Type B pancreatic cell (in vitro differentiated cells): ENCODE measurements around the gene DOCK3. TPM values are rescaled to one million over a fixed set of nuclear protein-coding genes. Genes with fewer than 3 reads are reported as not detected.

Experiments
- DNase-seq: peaks from one replicate; pipeline ENCODE4 v3.0.0; 2021; ENCODE audit warnings: mixed read lengths; ENCODE audit not compliant: unreplicated experiment; ENCODE audit errors: extremely low spot score
- H3K27ac Mint-ChIP-seq: 2 replicates; pipeline ENCODE4 v1.8.0; 2021; ENCODE audit warnings: mild to moderate bottlenecking, mixed read lengths
- H3K27me3 Mint-ChIP-seq: 2 replicates; pipeline ENCODE4 v1.8.0; 2021; ENCODE audit warnings: mixed read lengths
- H3K36me3 Mint-ChIP-seq: 2 replicates; pipeline ENCODE4 v1.8.0; 2021; ENCODE audit warnings: mixed read lengths
- H3K4me1 Mint-ChIP-seq: one replicate; pipeline ENCODE4 v1.8.0; 2021; ENCODE audit warnings: mixed read lengths; ENCODE audit not compliant: unreplicated experiment
- H3K4me3 Mint-ChIP-seq: 2 replicates; pipeline ENCODE4 v1.8.0; 2021; ENCODE audit warnings: mild to moderate bottlenecking, mixed read lengths
- H3K9me3 Mint-ChIP-seq: 2 replicates; pipeline ENCODE4 v1.8.0; 2021; ENCODE audit warnings: mixed read lengths
- long read RNA-seq: library from polyadenylated mRNA; unstranded; transcript quantifications from one replicate; pipeline ENCODE4 v2.0.0, GENCODE V29; 2020
- total RNA-seq: library from RNA; stranded (reverse); gene quantifications from 2 replicates; pipeline ENCODE4 v1.2.1, GENCODE V29; 2021; ENCODE audit warnings: low replicate concordance
- TF ChIP-seq, protein P1 (sequence below): fragments of 200-600 bp; sonication (generic); conservative IDR thresholded peaks from 2 replicates; pipeline ENCODE4 v1.5.0; 2021; ENCODE audit warnings: antibody characterized with exemption, mild to moderate bottlenecking

Gene DOCK3, protein sequence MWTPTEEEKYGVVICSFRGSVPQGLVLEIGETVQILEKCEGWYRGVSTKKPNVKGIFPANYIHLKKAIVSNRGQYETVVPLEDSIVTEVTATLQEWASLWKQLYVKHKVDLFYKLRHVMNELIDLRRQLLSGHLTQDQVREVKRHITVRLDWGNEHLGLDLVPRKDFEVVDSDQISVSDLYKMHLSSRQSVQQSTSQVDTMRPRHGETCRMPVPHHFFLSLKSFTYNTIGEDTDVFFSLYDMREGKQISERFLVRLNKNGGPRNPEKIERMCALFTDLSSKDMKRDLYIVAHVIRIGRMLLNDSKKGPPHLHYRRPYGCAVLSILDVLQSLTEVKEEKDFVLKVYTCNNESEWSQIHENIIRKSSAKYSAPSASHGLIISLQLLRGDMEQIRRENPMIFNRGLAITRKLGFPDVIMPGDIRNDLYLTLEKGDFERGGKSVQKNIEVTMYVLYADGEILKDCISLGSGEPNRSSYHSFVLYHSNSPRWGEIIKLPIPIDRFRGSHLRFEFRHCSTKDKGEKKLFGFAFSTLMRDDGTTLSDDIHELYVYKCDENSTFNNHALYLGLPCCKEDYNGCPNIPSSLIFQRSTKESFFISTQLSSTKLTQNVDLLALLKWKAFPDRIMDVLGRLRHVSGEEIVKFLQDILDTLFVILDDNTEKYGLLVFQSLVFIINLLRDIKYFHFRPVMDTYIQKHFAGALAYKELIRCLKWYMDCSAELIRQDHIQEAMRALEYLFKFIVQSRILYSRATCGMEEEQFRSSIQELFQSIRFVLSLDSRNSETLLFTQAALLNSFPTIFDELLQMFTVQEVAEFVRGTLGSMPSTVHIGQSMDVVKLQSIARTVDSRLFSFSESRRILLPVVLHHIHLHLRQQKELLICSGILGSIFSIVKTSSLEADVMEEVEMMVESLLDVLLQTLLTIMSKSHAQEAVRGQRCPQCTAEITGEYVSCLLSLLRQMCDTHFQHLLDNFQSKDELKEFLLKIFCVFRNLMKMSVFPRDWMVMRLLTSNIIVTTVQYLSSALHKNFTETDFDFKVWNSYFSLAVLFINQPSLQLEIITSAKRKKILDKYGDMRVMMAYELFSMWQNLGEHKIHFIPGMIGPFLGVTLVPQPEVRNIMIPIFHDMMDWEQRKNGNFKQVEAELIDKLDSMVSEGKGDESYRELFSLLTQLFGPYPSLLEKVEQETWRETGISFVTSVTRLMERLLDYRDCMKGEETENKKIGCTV (N-terminal part only)
- 5.9 and 15.4 TPM in 2 replicates for total RNA-seq
- long read RNA-seq, partial matches to known transcripts = 0 of 14 reads
- long read RNA-seq, other reads (novel, unspliced or antisense) = 14 of 14 reads

DNA sequence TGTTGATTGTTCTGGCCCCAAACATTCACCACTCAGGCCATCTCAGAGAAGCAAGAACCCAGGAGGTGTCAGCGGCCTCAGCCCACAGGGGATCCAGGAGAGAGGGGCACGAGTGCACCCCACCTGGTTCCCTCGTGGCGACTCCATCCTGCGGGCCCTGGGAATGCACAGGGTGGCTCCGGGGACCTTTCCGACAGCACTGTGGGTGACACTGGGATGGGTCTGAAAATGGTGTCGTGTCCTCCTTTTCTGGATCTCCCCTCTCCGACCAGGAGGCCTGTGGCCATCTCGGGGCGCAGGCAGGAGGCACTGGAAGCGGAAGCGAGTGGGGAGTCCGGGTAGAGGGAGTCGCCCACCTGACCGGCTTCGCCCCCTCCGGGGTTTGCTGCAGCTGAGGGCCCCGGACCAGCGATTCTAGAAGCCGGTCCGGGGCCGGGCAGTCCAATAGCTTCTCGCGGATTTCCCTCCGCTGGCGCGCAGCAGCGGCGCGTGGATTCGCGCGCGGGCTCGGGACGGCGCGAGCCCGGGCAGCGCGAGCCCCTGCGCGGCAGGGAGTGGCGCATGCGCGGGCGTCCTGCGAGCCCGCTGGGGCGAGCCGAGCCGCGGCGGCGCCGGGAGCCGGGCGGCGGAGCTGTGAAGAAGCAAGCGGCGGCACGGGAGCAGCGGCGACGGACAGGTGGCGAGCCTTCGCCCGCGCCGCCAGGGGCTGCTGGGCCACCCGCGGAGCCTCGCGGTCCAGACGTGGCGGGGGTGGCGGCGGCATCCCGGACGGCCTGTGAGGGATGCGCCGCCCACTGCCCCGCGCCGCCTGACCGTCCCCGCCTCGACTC, at the start of gene DOCK3:
TSS of gene DOCK3 (plus strand) at position 579 of the 830 bp plus-strand sequence. CDS start 337 bp downstream, outside the sequence.
- TF ChIP-seq, protein P1, sequence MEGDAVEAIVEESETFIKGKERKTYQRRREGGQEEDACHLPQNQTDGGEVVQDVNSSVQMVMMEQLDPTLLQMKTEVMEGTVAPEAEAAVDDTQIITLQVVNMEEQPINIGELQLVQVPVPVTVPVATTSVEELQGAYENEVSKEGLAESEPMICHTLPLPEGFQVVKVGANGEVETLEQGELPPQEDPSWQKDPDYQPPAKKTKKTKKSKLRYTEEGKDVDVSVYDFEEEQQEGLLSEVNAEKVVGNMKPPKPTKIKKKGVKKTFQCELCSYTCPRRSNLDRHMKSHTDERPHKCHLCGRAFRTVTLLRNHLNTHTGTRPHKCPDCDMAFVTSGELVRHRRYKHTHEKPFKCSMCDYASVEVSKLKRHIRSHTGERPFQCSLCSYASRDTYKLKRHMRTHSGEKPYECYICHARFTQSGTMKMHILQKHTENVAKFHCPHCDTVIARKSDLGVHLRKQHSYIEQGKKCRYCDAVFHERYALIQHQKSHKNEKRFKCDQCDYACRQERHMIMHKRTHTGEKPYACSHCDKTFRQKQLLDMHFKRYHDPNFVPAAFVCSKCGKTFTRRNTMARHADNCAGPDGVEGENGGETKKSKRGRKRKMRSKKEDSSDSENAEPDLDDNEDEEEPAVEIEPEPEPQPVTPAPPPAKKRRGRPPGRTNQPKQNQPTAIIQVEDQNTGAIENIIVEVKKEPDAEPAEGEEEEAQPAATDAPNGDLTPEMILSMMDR = no peak
- Mint-ChIP-seq H3K4me1 (peaks cover 9% of the 10 kb centered on the region), H3K27ac (peak within 1 kb of the TSS; percentile 72), H3K27me3 (peaks cover 72% of the 10 kb centered on the region), H3K36me3 (no peaks in the 10 kb centered on the region), H3K4me3 (peak within 1 kb of the TSS; percentile 86), H3K9me3 (no peaks in the 10 kb centered on the region)
- peak; percentile 77 for DNase-seq

DNA sequence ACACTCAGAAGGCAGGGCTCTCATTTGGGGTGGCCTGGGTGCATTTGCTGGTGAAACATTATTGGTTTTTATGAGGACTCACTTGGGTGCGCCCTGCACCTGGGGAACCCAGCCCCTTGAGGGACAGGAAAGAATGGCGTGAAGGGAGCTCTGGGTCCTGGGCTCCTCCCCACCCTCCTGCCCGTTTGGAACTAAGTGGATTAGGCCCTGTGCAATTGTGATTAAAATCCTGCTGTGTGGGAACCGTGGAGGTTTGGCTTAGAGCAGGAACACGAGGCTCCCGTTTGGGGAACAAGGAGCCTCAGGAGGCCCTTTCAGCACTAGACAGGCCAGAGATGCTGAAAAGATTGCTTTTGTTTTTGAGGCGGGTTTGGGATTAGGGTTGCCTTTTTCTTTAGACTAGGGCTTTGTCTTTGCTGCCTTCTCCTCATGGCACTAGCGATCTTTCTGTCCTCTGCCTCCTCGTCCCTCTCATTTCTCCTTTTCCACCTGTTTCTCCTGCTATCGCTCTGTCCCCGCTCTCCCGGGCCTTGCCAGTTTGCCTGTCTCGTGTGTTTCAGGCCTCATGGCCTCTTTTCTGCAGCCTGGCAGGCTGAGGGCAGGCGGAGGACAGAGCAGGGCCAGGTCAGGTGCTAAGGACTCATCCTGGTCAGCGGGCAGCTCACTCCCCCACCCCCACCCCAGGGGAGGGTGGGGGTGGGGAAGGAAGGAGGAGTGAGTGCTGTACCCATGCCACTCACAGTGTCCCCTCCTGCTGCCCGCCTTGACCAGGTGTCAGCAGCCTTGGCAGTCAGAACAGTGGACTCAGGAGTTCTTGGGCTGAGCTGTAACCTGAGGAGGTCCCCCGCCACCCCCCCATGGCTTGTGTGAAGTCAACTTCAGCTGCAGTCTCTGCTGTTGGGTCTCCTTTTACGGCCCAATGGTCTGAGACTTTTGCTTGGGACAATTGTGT, 49.2 kb upstream of the DOCK3 start:
- H3K4me1 Mint-ChIP-seq = peaks cover 21% of the 10 kb centered on the region
- H3K27me3 Mint-ChIP-seq = no peaks in the 10 kb centered on the region
- TF ChIP-seq, protein P1 = no peak
- H3K27ac Mint-ChIP-seq = peak overlapping the region; percentile 71
- H3K4me3 Mint-ChIP-seq = no peak overlapping the region
- H3K9me3 Mint-ChIP-seq = no peaks in the 10 kb centered on the region
- peaks cover 4% of the 10 kb centered on the region for H3K36me3 Mint-ChIP-seq
- DNase-seq = no peak

DNA sequence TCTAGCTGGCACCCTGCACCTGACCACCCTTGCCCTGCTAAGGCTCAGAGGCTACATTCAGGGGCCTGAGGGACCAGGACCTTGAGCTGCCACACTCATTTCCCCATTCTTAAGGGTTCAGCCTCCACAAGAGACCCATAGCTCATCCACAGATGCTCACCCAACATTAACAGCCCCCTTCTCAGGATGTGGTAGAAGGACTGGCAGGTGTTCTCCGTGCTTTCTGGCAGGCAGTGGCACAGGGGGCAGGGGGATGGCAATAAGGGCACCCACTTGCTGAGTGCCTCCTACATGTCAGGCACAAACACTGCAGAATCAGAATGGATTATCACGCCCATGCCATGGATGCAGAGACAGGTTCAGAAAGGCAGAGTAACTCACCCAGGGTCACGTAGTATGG, 48.3 kb upstream of the DOCK3 start:
- Mint-ChIP-seq H3K4me1 (peaks cover 23% of the 10 kb centered on the region), H3K36me3 (no peaks in the 10 kb centered on the region), H3K27ac (no peak overlapping the region), H3K4me3 (no peak overlapping the region), H3K27me3 (no peaks in the 10 kb centered on the region), H3K9me3 (no peaks in the 10 kb centered on the region)
- DNase-seq = no peak
- TF ChIP-seq, protein P1 = no peak

DNA sequence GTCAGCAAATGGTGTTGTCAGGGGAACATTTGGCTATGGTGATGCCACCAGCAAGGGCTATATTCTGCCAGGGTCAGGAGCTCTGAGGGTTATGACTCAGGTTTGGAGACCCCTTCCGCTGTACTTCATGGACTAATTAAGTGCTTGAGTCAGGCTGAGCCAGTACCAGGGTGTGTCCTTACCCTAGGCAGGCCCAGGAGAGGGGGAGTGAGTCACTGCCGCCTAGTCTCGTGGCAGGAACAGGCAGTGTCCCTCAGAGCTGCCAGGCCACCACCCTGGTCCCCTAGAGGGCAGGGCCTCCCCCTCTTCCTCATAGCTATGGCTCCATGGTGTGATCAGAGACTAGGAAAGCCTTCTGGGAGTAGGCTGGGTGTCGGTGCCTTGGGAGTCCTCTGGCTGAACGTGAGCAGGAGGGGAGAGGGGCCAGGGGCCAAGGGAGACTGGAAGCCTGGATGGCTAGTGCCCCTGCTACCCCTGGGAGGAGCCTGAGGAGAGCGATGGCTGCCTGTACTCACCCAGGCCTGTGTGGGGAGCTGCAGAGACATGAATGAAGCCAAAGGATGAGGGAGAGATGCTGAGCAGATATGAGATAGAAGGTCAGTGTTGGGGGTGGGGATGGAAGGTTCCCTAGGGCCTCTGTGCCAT, 47.2 kb upstream of the DOCK3 start:
- H3K27ac Mint-ChIP-seq = no peak overlapping the region
- DNase-seq = no peak
- H3K27me3 Mint-ChIP-seq = no peaks in the 10 kb centered on the region
- H3K9me3 Mint-ChIP-seq = no peaks in the 10 kb centered on the region
- no peak overlapping the region for H3K4me3 Mint-ChIP-seq
- TF ChIP-seq, protein P1 = peak; percentile 45
- peaks cover 30% of the 10 kb centered on the region for H3K4me1 Mint-ChIP-seq
- H3K36me3 Mint-ChIP-seq = no peaks in the 10 kb centered on the region
